ENCODE results near the gene BTBD9.
A peak's percentile ranks its signal among the peaks of the same experiment; 100 is the strongest.

Gene BTBD9

GRCh38 chr6:38639498-38640215, at the start of gene BTBD9:
Gene BTBD9, minus strand, starts transcription at chr6:38639929.
- DNase-seq, result peak; percentile 80
- no peaks in the 10 kb centered on the region for H3K79me2 ChIP-seq (ENCODE audit: insufficient read depth, low read length)
- H3K4me2 ChIP-seq (ENCODE audit: insufficient read depth, low read length), result peak within 1 kb of the TSS; percentile 77
- no peaks in the 10 kb centered on the region for H3K36me3 ChIP-seq (ENCODE audit: insufficient read depth, low read length)
- H3K4me3 ChIP-seq (ENCODE audit: low read depth in 1 of 2, low read length in 2 of 2), result peak within 1 kb of the TSS; percentile 60 to 94
- H3K9ac ChIP-seq (ENCODE audit: low read depth, low read length), result peak within 1 kb of the TSS; percentile 66
- H4K20me1 ChIP-seq (ENCODE audit: insufficient read depth, low read length), result no peaks in the 10 kb centered on the region
- peaks cover 27% of the 10 kb centered on the region for H3K4me1 ChIP-seq (ENCODE audit: insufficient read depth, low read length)
- peak within 1 kb of the TSS; percentile 97 for H2AFZ ChIP-seq (ENCODE audit: low read depth, low read length)
- H3K27me3 ChIP-seq (ENCODE audit: insufficient read depth, low read length, poor library complexity), result peaks cover 6% of the 10 kb centered on the region
- peak within 1 kb of the TSS; percentile 55 for H3K27ac ChIP-seq (ENCODE audit: low read length)
- peak; percentile 86 for ATAC-seq (ENCODE audit: insufficient read depth, low read depth)
- TF ChIP-seq CTCF (IDR thresholded peaks at IDR 0.05; ENCODE audit: borderline replicate concordance, extremely low read depth, low read length, poor library complexity, severe bottlenecking), result no peak
- no peaks in the 10 kb centered on the region for H3K9me3 ChIP-seq (ENCODE audit: insufficient read depth, low read length, severe bottlenecking)

GRCh38 chr6:38688579-38689087, 48.9 kb upstream of the BTBD9 start:
- Histone ChIP-seq H3K9me3 (ENCODE audit: insufficient read depth, low read length, severe bottlenecking) (no peaks in the 10 kb centered on the region), H3K27me3 (ENCODE audit: insufficient read depth, low read length, poor library complexity) (no peaks in the 10 kb centered on the region), H3K9ac (ENCODE audit: low read depth, low read length) (no peak overlapping the region), H3K4me2 (ENCODE audit: insufficient read depth, low read length) (no peak overlapping the region), H3K4me1 (ENCODE audit: insufficient read depth, low read length) (no peaks in the 10 kb centered on the region; the same call in 1 of the 2 replicates), H4K20me1 (ENCODE audit: insufficient read depth, low read length) (peaks cover 46% of the 10 kb centered on the region), H3K36me3 (ENCODE audit: insufficient read depth, low read length) (peaks cover 25% of the 10 kb centered on the region), H3K79me2 (ENCODE audit: insufficient read depth, low read length) (peaks cover 78% of the 10 kb centered on the region), H3K4me3 (ENCODE audit: low read depth in 1 of 2, low read length in 2 of 2) (no peak overlapping the region), H3K27ac (ENCODE audit: low read length) (no peak overlapping the region), H2AFZ (ENCODE audit: low read depth, low read length) (no peak overlapping the region)
- ATAC-seq (ENCODE audit: insufficient read depth, low read depth) (no peak; the same call in 2 of the 3 replicates), DNase-seq (no peak)
- TF ChIP-seq CTCF (IDR thresholded peaks at IDR 0.05; ENCODE audit: borderline replicate concordance, extremely low read depth, low read length, poor library complexity, severe bottlenecking), result no peak
- no peak for TF ChIP-seq EZH2 (IDR thresholded peaks at IDR 0.05; ENCODE audit: borderline replicate concordance, low read depth, low read length, severe bottlenecking)

- H3K4me2 ChIP-seq (ENCODE audit: insufficient read depth, low read length), result no peak overlapping the region
- DNase-seq (no peak), ATAC-seq (ENCODE audit: insufficient read depth, low read depth) (no peak)
- no peak overlapping the region for H3K4me3 ChIP-seq (ENCODE audit: low read depth in 1 of 2, low read length in 2 of 2)
- no peak overlapping the region for H3K27ac ChIP-seq (ENCODE audit: low read length)
- H2AFZ ChIP-seq (ENCODE audit: low read depth, low read length), result no peak overlapping the region
- H3K36me3 ChIP-seq (ENCODE audit: insufficient read depth, low read length), result peaks cover 32% of the 10 kb centered on the region
- no peak for TF ChIP-seq CTCF (IDR thresholded peaks at IDR 0.05; ENCODE audit: borderline replicate concordance, extremely low read depth, low read length, poor library complexity, severe bottlenecking)
- no peak for TF ChIP-seq EZH2 (IDR thresholded peaks at IDR 0.05; ENCODE audit: borderline replicate concordance, low read depth, low read length, severe bottlenecking)
- peaks cover 40% of the 10 kb centered on the region for H4K20me1 ChIP-seq (ENCODE audit: insufficient read depth, low read length)
- H3K9me3 ChIP-seq (ENCODE audit: insufficient read depth, low read length, severe bottlenecking), result no peaks in the 10 kb centered on the region
- H3K4me1 ChIP-seq (ENCODE audit: insufficient read depth, low read length), result no peaks in the 10 kb centered on the region; the same call in 1 of the 2 replicates
- H3K79me2 ChIP-seq (ENCODE audit: insufficient read depth, low read length), result peaks cover 69% of the 10 kb centered on the region
- no peaks in the 10 kb centered on the region for H3K27me3 ChIP-seq (ENCODE audit: insufficient read depth, low read length, poor library complexity)
- H3K9ac ChIP-seq (ENCODE audit: low read depth, low read length), result no peak overlapping the region
These were observed 47.8 kb upstream of the BTBD9 start for GRCh38 chr6:38687549-38687948.

Measured in DND-41 (cell line).